Liver (tissue), 9 donors: Measurements from ENCODE around the gene PPARD. TPM values are rescaled to one million over a fixed set of nuclear protein-coding genes. Genes with fewer than 3 reads are reported as not detected.
A peak's percentile ranks its signal among the peaks of the same experiment; 100 is the strongest.

Source experiments
- DNase-seq: peaks from one replicate; pipeline ENCODE4 v3.0.0-alpha.2; 2017; ENCODE audit warnings: low spot score
- H3K27ac ChIP-seq, 2 donors: one replicate each; pipeline ENCODE4 v1.7.0; 2013; ENCODE audit warnings: inconsistent platforms in 2 of 2, low read length in 2 of 2, control low read depth in 1 of 2, low read depth in 1 of 2, mild to moderate bottlenecking in 1 of 2
- H3K27me3 ChIP-seq, 4 donors: one replicate each; pipeline versions ENCODE4 v1.6.1 to v1.7.0; 2013; ENCODE audit warnings: low read length in 3 of 4, inconsistent platforms in 1 of 4, mild to moderate bottlenecking in 1 of 4, moderate library complexity in 1 of 4; ENCODE audit not compliant: control insufficient read depth in 4 of 4, insufficient read depth in 4 of 4
- H3K36me3 ChIP-seq, 4 donors: one replicate each; pipeline versions ENCODE4 v1.6.1 to v1.7.0; 2013; ENCODE audit warnings: low read length in 3 of 4, mild to moderate bottlenecking in 3 of 4, low read depth in 1 of 4, moderate library complexity in 1 of 4; ENCODE audit not compliant: control insufficient read depth in 4 of 4, insufficient read depth in 3 of 4
- H3K4me1 ChIP-seq, 4 donors: one replicate each; pipeline versions ENCODE4 v1.6.1 to v1.7.0; 2013; ENCODE audit warnings: low read length in 3 of 4, mild to moderate bottlenecking in 3 of 4, moderate library complexity in 1 of 4; ENCODE audit not compliant: control insufficient read depth in 4 of 4, insufficient read depth in 4 of 4
- H3K4me3 ChIP-seq, 3 donors: one replicate each; pipeline versions ENCODE4 v1.6.1 to v1.7.0; 2013; ENCODE audit warnings: low read length in 3 of 3, control low read depth in 1 of 3, low read depth in 1 of 3, mild to moderate bottlenecking in 1 of 3
- H3K9ac ChIP-seq, 2 donors: one replicate each; pipeline ENCODE4 v1.7.0; 2013; ENCODE audit warnings: low read length in 2 of 2, mild to moderate bottlenecking in 2 of 2, moderate library complexity in 2 of 2, control low read depth in 1 of 2, low read depth in 1 of 2
- H3K9me3 ChIP-seq, 4 donors: one replicate each; pipeline versions ENCODE4 v1.6.1 to v1.7.0; 2013; ENCODE audit warnings: low read length in 3 of 4; ENCODE audit not compliant: control insufficient read depth in 4 of 4
- ATF3 ChIP-seq: IDR thresholded peaks from 2 replicates; pipeline ENCODE4 v1.6.1; 2016; ENCODE audit warnings: antibody characterized with exemption
- CTCF ChIP-seq: fragments of 150-350 bp; IDR thresholded peaks from 2 replicates; pipeline ENCODE4 v1.5.1; 2017; ENCODE audit warnings: improper control_type of control experiment, low read depth, low read length; ENCODE audit not compliant: missing input control
- EGR1 ChIP-seq, 2 donors: IDR thresholded peaks; 2 replicates each; pipeline ENCODE4 v1.6.1; 2016 to 2018; ENCODE audit warnings: antibody characterized with exemption in 2 of 2, low read depth in 2 of 2
- FOXA1 ChIP-seq: IDR thresholded peaks from 2 replicates; pipeline ENCODE4 v1.6.1; 2016; ENCODE audit warnings: antibody characterized with exemption
- FOXA2 ChIP-seq: IDR thresholded peaks from 2 replicates; pipeline ENCODE4 v1.6.1; 2016; ENCODE audit warnings: antibody characterized with exemption
- GABPA ChIP-seq, 2 donors: IDR thresholded peaks in 1 of 2; conservative IDR thresholded peaks in 1 of 2; 2 replicates each; pipeline ENCODE4 v1.6.1; 2016; ENCODE audit warnings: antibody characterized with exemption in 2 of 2, mild to moderate bottlenecking in 1 of 2, moderate library complexity in 1 of 2
- HNF4A ChIP-seq, 2 donors: conservative IDR thresholded peaks; 2 replicates each; pipeline ENCODE4 v1.6.1; 2016; ENCODE audit warnings: antibody characterized with exemption in 2 of 2, mild to moderate bottlenecking in 2 of 2
- HNF4G ChIP-seq: IDR thresholded peaks from 2 replicates; pipeline ENCODE4 v1.6.1; 2016; ENCODE audit warnings: antibody characterized with exemption
- JUND ChIP-seq, 2 donors: IDR thresholded peaks; 2 replicates each; pipeline ENCODE4 v1.6.1; 2016; ENCODE audit warnings: antibody characterized with exemption in 2 of 2
- MAX ChIP-seq: IDR thresholded peaks from 2 replicates; pipeline ENCODE4 v1.6.1; 2016; ENCODE audit warnings: antibody characterized with exemption
- RAD21 ChIP-seq, 2 donors: IDR thresholded peaks; 2 replicates each; pipeline ENCODE4 v1.6.1; 2016; ENCODE audit warnings: antibody characterized with exemption in 2 of 2, mild to moderate bottlenecking in 2 of 2
- REST ChIP-seq: IDR thresholded peaks from 2 replicates; pipeline ENCODE4 v1.6.1; 2016; ENCODE audit warnings: antibody characterized with exemption, mild to moderate bottlenecking
- RXRA ChIP-seq, 2 donors: IDR thresholded peaks; 2 replicates each; pipeline ENCODE4 v1.6.1; 2017 to 2018; ENCODE audit warnings: antibody characterized with exemption in 2 of 2, mild to moderate bottlenecking in 1 of 2
- SP1 ChIP-seq: IDR thresholded peaks from 2 replicates; pipeline ENCODE4 v1.6.1; 2018; ENCODE audit warnings: antibody characterized with exemption, mild to moderate bottlenecking
- TAF1 ChIP-seq: conservative IDR thresholded peaks from 2 replicates; pipeline ENCODE4 v1.6.1; 2016; ENCODE audit warnings: antibody characterized with exemption, mild to moderate bottlenecking
- YY1 ChIP-seq: IDR thresholded peaks from 2 replicates; pipeline ENCODE4 v1.6.1; 2016; ENCODE audit warnings: antibody characterized with exemption, mild to moderate bottlenecking
- ZBTB33 ChIP-seq: IDR thresholded peaks from 2 replicates; pipeline ENCODE4 v1.6.1; 2016; ENCODE audit warnings: antibody characterized with exemption
- WGBS: extraction: QIAGEN DNeasy Blood & Tissue Kit; methylation state at CpG from one replicate; pipeline ENCODE4 v1.1.7; 2013; 5-methylcytosine and 5-hydroxymethylcytosine counted together
- polyA plus RNA-seq, 2 donors: library from polyadenylated mRNA; stranded (reverse) in 1 of 2; unstranded in 1 of 2; fragments of 200-250 nt in 1 of 2; fragments of >200 nt in 1 of 2; fragmentation: Nextera tagmentation in 1 of 2; extraction: Ambion mirVana in 1 of 2; gene quantifications; one replicate each; pipeline versions ENCODE4 v1.2.1 to v1.2.3, GENCODE V29; 2013 to 2015
- total RNA-seq, 2 donors: library from RNA; depleted of rRNA; stranded (reverse); fragments of >200 nt; gene quantifications; one replicate each; pipeline ENCODE4 v1.2.3, GENCODE V29; 2014
- donor health status: healthy.
- donor health status: healthy.
- donor health status: healthy.
- donor health status: healthy.
- donor health status: healthy.

PPARD gene
- total and polyA plus RNA-seq, 4 donors = 2.1 to 7.8 (median 5.1) TPM

- no peak overlapping the region for H3K27ac ChIP-seq
- H3K27me3 ChIP-seq = no peaks in the 10 kb centered on the region
- no peak for DNase-seq
- H3K4me3 ChIP-seq = no peak overlapping the region
- no peaks in the 10 kb centered on the region for H3K9me3 ChIP-seq
- H3K4me1 ChIP-seq = peaks cover 11 to 38% (median 33%) of the 10 kb centered on the region in 4 donors
- no peaks in the 10 kb centered on the region for H3K36me3 ChIP-seq
- no peak overlapping the region for H3K9ac ChIP-seq
- TF ChIP-seq GABPA (IDR thresholded peaks at IDR 0.05 in 1 of 2, conservative IDR thresholded peaks at IDR 0.05 in 1 of 2) = no peak
- TF ChIP-seq YY1 = no peak
- TF ChIP-seq ATF3 = no peak
- no peak for TF ChIP-seq RAD21 (IDR thresholded peaks at IDR 0.05)
- no peak for TF ChIP-seq SP1
- no peak for TF ChIP-seq FOXA1
- no peak for TF ChIP-seq FOXA2
- TF ChIP-seq RXRA (IDR thresholded peaks at IDR 0.05) = no peak
- no peak for TF ChIP-seq TAF1
- WGBS = 98% methylated on average over 5 of the region's 5 CpGs
These were observed 57.8 kb downstream of the PPARD start for GRCh38 chr6:35400111-35400510.

GRCh38 chr6:35400901-35401311, 58.5 kb downstream of the PPARD start:
- Histone ChIP-seq H3K4me1 (peaks cover 11 to 38% (median 33%) of the 10 kb centered on the region in 4 donors), H3K27me3 (no peaks in the 10 kb centered on the region), H3K9me3 (no peaks in the 10 kb centered on the region), H3K27ac (peak overlapping the region in 1 of 2 donors; percentile 9), H3K36me3 (no peaks in the 10 kb centered on the region), H3K9ac (no peak overlapping the region), H3K4me3 (no peak overlapping the region)
- peak in 1 of 2 donors; percentile 56 for TF ChIP-seq RXRA (IDR thresholded peaks at IDR 0.05)
- TF ChIP-seq GABPA (IDR thresholded peaks at IDR 0.05 in 1 of 2, conservative IDR thresholded peaks at IDR 0.05 in 1 of 2) = no peak
- no peak for DNase-seq
- WGBS = 27% methylated on average over 5 of the region's 5 CpGs

GRCh38 chr6:35401514-35401913, 59.2 kb downstream of the PPARD start:
- Histone ChIP-seq H3K4me3 (no peak overlapping the region), H3K27me3 (no peaks in the 10 kb centered on the region), H3K9ac (no peak overlapping the region), H3K27ac (peak overlapping the region; percentile 40 to 78), H3K9me3 (no peaks in the 10 kb centered on the region), H3K36me3 (no peaks in the 10 kb centered on the region), H3K4me1 (peaks cover 11 to 38% (median 33%) of the 10 kb centered on the region in 4 donors)
- TF ChIP-seq RAD21 (IDR thresholded peaks at IDR 0.05) = peak; percentile 26 to 32
- TF ChIP-seq ZBTB33 = no peak
- TF ChIP-seq HNF4G = no peak
- TF ChIP-seq YY1 = peak; percentile 43
- peak in 1 of 2 donors; percentile 28 for TF ChIP-seq EGR1 (IDR thresholded peaks at IDR 0.05; ENCODE audit: low read depth in 2 of 2)
- peak in 1 of 2 donors; percentile 66 for TF ChIP-seq JUND (IDR thresholded peaks at IDR 0.05)
- peak; percentile 50 to 86 for TF ChIP-seq HNF4A (conservative IDR thresholded peaks at IDR 0.05)
- no peak for TF ChIP-seq CTCF
- TF ChIP-seq RXRA (IDR thresholded peaks at IDR 0.05) = peak; percentile 60 to 94
- no peak for TF ChIP-seq TAF1
- TF ChIP-seq FOXA2 = peak; percentile 78
- TF ChIP-seq MAX = peak; percentile 80
- peak; percentile 52 for TF ChIP-seq REST
- peak; percentile 30 for TF ChIP-seq FOXA1
- WGBS = 53% methylated on average over 5 of the region's 5 CpGs
- no peak for DNase-seq
